Measurements from ENCODE around the gene SLC39A11.
"Not testable (repeated sequence)": the region's sequence is repeated elsewhere in the genome, so short reads cannot be mapped to it uniquely, and the experiment has no call there.

SLC39A11 gene

DNA sequence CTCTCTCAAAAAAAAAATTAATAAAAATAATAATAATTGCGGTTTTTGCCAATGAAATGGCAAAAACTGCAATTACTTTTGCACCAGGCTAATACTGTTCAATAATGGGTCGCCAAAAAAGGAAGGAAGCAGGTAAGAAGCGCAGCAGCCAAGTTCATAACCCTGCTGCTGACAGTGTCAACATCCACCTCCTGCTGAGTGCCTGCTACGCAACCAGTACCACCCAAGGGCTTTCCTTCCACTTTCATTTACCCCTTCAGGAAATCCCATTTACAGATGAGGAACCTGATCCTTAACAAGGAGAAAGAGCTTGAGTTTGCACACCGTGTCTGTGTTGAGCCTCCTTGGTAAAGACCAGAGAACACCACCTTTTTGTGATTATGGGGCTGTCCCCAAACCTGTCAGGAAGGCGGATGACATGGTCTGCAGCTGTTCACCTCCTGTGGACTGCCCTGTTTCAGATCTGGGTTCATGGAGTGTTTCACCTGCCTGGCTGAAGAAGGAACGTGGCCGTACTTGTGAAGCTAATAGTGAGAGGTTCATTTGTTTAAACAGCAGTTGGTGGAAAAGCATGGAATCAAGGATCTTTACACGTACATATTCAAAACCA lies 378.0 kb downstream of the SLC39A11 start:
- no peak for DNase-seq (ENCODE audit: low read depth)

DNA sequence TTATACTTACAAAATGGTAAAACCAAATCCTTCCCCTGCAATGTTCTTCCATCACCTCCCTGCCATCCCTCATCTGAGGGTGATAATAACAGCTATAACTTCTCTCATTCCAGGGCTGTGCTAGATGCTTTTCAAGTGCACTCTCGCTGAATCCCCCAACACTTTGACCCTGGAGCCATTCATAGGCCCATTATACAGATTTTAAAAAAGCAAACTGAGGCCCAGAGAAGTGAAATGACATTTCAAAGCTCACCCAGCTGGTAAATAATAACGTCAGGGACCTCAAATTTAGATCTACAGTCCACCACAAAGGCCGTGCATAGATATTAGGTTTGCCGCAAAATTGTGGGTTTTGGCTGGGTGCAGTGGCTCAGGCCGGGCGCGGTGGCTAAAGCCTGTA lies 378.8 kb downstream of the SLC39A11 start:
- DNase-seq (ENCODE audit: low read depth), result no peak

DNA sequence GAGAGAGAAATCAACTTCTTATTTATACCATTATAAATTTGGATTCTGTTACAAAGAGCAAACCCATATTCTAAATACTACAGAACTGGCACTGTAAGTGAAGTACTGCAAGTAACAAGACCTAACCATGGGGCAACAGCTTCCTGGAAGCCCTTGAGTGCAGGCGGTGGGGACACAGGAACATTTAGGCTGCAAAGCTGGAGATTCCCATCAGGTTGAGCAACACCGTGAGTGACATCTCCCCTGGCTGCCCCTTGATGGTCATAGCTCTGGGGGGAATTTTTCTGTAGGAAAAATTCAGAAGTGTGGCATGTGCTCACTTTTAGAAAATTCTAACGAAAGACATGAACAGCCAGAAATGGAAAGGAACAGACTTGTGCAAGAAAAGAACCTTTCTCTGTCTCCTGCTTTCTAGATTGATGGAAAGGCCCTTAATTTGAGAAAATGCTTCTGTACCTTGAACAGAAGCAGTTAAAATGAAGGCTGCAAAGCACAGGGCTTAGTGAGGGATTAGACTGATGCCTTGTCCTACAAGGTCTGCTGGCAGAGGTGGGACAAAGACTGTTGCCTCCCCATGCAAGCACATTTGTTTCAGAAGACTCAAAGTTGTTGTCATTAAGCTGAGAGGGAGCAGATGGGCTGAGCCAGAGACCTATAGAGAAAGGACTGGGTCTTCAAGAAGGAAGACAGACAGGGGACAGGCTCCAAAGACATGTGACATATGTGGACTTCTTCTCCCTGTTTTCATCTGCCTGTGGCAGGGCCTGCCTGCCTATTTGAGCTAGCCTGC lies 380.8 kb downstream of the SLC39A11 start:
- DNase-seq (ENCODE audit: low read depth), result no peak

DNA sequence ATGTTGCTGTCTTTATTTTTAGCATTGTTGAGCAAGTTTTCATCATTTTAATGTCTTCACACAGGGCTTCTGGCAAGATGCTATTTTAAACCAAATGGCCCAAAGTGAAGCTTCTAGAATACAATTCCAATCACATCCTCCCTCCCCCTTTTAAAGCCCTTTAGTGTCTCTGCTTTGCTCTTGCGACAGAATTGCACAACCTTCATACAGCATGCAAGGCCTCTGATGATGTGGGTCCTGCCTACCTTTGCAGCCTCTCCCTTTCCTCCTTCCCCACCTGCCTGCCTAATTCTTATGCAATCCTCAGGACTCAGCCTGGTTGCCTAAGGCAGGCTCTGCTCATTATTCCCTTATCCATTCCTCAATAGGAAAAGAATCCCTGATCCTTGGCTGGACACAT lies 381.7 kb downstream of the SLC39A11 start:
- no peak for DNase-seq (ENCODE audit: low read depth)

DNA sequence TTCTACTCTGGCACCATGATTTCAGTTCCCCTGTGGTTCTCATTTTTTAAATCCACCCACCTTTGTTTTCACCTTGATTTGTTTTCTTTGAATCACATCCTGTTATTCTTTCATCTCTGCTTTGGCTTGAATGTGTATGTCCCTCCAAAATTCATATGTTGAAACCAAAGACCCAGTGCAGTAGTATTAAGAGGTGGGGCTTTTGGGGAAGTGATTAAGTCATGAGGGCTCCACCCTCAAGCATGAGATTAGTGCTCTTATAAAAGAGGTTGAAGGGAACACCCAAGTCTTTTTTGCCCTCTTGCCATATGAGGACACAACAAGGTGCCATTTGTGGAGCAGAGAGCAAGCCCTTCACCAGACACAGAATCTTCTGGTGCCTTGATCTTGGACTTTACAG lies 382.3 kb downstream of the SLC39A11 start:
- no peak for DNase-seq (ENCODE audit: low read depth)

DNA sequence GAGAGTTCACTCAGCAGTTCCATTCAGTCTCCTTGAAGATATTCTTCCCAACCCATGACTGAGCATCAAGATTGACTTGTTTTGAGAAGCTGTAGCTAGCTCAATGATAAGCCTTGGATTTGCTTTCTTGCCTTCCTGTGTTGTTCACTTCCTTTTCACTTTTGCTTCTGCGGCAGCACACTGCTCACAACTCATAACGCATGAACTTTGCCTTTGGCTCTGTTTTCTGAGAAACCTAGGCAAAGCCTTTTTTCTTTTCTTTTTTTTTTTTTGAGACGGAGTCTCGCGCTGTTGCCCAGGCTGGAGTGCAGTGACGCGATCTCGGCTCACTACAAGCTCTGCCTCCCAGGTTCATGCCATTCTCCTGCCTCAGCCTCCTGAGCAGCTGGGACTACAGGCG lies 383.8 kb downstream of the SLC39A11 start:
- not testable (repeated sequence) for DNase-seq (ENCODE audit: low read depth)

DNA sequence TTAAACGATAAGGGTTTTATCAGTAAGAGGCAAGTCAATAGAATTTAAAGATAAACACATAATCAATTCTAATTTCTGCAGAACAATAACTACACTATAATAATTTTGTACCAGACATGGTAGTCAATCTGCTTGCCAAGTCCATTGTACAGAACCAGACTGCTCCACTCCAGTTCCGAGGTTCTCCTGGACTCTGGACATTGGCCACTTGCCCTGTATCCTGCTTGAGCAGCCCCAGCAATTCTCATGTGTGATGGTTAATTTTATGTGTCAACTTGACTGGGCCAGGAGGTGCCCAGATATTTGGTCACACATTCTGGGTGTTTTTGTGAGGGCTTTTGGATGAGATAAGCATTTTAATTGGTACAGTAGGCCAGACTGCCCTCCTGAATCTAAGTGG lies 384.6 kb downstream of the SLC39A11 start:
- no peak for DNase-seq (ENCODE audit: low read depth)

DNA sequence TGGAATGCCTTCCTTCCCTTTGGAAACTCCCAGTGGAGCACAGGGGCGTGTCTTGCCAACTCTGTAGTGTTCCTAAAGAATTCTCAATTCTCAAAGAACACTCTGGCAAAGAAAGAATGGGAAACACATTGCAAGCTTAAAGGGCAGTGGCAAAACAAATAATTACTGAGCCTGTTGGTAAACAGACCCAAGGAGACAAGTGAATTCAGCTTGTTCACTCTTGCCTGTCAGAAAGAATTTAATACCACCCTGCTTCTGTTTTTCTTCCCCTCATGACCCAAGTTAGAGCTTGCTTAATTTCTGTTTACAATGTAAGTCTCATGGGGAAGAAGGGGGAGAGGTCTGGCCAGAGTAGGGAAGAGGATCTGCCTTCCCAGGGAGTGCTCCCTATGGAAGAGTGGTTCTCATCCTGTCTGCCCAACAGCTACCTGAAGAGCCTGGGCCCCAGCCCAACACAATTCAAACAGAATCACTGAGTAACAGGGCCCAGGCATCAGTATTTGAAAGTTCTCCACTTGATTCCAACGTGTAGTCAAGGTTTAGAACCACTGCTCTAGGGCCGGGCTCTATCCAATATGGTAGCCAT lies 386.0 kb downstream of the SLC39A11 start:
- DNase-seq (ENCODE audit: low read depth), result no peak

DNA sequence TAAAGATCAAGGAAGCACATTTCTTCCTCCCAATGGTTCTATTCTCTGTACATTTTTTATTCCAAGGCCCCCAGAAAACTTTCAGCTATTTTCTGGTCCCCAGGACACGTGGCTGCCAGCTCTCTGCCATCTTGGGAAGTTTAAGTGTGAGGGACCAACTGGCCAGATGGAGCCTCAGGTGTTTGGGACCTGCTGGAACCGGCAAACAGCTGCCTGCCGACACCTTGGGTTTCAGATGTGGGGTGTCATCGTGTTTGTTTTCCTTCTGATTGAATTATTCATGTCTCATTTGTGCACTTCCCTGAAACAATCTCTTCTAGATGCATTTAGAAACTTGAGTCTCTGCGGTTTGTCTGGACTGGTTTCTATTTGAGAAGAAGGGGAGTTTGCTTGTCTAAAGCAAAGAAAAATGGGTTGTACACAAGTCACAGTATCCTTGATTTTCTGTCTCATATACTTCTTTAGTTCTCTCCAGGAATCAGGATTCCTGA lies 386.5 kb downstream of the SLC39A11 start:
- DNase-seq (ENCODE audit: low read depth), result no peak

DNA sequence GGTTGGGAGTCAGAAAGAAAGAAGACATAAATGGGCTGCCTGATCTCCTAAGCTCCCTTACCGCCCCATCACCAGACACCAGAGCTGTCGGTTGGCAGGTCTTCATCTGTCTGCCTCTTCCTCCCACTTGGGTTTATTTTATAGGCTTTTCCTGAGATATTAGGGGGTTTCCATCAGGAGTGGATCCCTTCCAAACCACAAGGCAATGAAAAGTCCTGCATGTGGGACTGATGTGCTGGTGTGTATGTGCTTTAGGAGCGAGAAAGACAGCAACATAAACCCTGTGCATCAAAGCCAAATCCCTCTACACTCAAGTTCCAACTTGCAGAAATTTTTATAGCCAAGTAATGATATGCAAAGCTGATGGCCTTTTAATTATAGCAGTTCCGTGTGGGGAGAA lies 389.5 kb downstream of the SLC39A11 start:
- DNase-seq (ENCODE audit: low read depth), result no peak

DNA sequence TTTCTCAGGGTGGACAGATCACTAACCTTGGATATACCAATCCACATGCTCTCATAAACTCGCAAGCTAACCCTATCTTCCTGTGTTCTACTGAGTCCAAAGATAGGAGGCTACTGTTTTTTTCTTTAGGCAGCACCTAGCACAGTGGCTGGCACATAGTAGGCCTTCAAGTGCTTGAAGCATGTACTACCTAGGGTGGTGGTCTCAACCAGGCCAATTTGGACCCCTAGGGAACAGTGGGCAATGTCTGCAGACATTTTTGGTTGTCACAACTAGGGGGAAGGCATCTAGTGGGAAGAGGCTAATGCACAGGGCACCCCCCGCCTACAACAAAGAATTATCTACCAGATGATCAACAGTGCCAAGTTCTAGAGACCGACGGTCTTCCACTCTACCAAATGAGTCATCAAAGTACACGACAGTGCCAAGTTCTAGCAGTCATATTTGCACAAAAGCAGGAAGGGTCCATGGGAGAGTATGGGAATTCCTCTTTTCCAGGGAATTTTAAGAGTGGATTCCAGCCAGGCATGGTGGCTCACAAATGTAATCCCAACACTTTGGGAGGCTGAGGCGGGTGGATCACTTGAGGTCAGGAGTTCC lies 390.3 kb downstream of the SLC39A11 start:
- no peak for DNase-seq (ENCODE audit: low read depth)

DNA sequence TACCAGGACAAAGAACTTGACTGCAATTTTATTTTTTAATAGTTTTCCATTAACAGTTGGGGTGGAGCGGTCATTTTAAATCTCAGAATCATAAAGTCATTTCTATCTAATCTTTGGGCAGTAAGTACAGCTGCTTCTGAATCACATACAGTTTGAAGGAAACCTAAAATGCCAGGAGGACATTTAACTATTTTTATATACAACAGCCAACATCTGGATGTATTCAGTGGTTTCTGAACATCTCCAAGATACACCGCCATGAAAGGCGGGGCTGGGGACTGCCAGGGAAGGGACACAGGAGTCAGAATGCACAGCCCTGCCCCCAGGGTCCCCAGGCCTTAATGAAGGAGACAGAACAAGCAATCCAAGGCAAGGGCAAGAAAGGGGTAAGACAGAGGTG lies 392.3 kb downstream of the SLC39A11 start:
- no peak for DNase-seq (ENCODE audit: low read depth)

DNA sequence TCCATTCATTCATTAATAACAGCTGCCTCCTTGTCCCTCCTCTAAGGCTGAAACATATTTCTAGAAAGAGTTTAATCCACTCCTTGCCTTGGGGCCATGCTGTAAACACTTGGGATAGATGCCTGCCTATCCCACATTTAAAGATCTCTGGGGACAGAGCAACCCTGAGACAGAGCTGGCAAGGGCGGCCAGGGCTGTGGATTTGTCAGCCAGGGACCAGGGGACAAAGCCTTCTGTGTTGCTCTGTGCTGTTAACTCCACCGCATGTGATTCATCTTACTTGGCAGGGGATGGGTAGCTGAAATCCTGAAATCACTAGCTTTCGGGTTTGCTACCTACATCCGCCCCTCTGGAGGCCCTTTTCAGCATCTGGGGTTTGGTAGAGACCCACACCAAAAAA lies 392.9 kb downstream of the SLC39A11 start:
- no peak for DNase-seq (ENCODE audit: low read depth)

DNA sequence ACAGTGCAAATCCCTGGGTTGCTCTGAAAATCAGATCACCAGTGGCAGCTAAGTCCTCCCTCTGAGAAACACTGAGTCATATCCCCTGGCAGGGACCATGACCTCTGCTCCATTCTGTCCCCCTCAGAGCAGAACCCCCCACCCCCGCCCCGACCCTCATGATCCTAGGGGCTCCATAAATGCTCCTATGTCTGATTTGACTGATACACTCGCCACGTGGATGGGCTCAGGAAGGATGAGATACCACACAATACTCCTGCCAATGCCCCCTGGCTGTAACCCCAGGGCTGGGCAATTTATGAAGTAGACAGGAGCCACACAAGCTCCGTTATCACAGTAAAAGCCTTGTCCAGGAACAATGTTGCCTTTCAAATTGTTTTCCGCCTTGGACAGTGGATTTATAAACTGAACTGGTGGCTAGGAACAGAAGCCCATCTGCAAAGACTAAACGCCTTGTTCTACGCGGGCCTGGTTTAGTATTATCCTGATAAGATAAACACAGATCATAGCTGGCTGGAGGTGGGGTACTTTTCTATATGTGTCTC lies 394.8 kb downstream of the SLC39A11 start:
- DNase-seq (ENCODE audit: low read depth), result no peak

DNA sequence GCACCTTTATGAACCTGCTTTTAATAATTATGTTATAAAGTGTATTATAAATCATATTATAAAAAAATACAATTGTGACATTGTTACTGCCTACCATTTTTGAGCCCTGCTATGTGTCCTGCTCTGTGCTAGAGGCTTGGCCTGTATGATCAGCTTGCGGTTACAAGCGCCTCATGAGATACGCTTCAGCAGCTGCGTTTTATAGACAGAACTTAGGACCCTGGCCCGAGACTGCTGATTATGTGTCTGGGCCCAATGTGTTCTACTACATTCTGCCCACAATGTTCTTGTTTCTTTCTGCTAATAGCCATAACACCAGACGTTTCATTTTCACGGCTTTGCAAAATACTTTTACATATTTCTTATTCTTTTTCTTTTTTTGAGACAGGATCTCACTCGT lies 395.8 kb downstream of the SLC39A11 start:
- no peak for DNase-seq (ENCODE audit: low read depth)

DNA sequence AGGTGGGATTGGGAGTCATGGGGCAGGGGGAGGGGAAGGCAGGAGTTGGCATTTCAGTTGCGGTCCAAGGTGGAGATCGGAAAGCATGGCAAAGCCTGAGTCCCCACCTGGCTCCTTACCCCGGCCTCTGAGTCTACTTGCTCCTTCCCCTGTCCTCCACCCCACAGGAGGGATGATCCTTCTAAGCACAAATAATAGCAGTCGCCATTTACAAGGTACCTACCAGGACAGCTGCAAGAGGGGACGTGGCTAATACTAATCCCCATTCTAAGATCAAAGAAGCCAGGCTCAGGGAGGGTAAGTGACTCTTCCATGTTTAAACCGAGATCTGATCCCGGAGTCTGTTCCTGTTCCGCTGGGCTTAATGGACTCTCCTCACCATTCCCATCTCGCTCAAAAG lies 396.3 kb downstream of the SLC39A11 start:
- DNase-seq (ENCODE audit: low read depth), result no peak

DNA sequence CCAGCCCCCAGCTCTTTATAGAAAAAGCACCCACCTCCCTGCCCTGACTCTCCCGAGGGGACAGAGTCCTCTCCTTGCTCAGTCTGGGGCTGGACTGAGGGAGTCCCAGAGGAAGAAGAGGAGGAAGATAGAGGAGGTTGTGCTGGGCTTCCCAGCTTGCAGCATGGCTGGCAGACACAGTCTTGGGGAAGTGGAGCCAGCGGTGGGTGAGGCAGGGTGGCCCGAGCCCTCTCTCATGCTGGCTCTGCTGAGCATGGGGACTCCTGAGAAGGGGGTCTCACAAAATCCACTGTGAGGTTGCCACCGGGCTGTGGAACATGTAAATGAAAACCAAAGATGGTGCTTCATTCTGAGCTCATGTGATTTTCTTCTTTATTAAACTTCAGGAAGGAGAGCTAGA lies 398.5 kb downstream of the SLC39A11 start:
- no peak for DNase-seq (ENCODE audit: low read depth)

DNA sequence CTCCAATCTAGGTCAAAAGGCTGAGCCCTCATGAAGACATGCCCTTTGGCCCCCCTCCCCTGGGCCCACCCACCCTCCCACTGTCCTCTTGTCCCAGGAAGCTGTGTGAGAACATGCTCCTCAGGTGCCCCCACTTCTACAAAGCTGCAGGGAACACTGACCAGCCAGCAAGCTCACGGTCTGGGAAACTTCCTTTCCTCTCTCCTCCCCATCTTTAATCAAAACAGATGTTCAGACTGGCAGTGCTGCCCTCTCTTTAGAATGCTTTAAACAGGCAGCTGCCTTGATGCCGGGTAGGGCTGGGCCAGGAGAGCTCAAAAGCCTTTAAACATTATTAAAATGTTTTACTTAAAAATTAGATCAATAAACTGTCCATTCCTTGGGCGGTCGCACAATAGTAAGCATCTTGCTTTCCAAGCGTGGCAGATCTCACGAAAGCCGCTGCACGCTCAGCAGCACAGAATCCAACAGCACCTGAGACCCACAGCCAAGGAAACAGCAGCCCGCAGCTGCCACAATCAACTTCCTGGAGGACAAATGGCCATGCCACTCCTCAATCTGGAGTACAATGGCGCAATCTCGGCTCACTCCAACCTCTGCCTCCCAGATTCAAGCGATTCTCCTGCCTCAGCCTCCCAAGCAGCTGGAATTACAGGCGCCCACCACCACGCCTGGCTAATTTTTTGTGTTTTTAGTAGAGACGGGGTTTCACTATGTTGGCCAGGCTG lies 399.2 kb downstream of the SLC39A11 start:
- DNase-seq (ENCODE audit: low read depth), result no peak

DNA sequence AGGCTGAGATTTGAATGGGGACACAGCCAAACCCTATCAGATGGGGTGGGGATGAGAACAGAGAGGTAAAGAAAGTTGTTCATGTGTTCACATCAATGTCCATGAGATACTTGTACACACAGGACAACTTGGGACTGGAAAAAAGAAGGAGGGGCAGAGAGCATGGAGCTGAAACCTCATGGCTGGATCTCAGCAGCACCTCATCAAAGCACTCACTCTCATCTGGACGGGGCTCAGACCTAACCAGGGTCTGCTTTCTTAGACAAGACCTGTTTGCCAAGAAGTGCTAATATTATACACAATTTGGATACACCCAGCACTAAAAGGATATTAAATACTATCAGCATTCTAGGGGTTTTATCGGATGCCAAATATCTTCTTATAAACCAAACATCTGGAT lies 399.8 kb downstream of the SLC39A11 start:
- DNase-seq (ENCODE audit: low read depth), result no peak

DNA sequence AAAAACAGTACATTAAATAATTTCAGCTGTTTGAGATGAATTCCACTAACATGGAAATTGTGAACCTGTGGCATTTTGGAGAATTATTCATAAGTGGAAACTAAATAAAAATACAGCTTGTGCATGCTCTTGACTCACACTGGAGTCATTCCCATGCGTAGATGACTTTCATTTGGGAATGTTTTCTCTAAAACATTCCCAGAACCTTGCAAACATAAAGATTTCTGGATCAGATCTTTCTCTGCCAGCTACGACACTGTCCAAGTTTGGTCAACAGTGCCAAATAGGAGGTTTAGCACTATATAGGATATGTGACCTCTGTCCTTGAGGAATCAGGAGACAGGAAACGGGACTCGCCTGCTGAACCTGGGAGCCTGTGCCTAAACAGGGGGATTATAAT lies 400.9 kb downstream of the SLC39A11 start:
- no peak for DNase-seq (ENCODE audit: low read depth)

DNA sequence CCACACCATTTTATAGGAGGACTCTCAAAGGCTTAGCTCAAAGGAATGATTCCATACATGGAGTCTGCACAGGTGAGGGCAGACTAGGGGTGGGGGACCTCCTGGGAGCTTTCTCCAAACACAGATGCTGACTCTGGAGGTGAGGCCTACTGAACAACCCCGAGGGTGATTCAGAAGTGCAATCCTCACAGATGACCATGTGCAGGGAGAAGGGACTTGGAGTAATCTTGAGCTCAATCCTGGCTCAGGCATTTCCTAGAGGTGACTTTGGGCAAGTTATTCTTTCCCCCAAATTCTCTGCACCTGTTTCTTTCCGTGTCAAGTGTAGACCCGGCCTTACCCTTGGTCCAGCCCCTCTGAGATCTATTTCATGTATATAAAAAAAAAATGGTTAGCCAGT lies 401.5 kb downstream of the SLC39A11 start:
- DNase-seq (ENCODE audit: low read depth), result no peak

DNA sequence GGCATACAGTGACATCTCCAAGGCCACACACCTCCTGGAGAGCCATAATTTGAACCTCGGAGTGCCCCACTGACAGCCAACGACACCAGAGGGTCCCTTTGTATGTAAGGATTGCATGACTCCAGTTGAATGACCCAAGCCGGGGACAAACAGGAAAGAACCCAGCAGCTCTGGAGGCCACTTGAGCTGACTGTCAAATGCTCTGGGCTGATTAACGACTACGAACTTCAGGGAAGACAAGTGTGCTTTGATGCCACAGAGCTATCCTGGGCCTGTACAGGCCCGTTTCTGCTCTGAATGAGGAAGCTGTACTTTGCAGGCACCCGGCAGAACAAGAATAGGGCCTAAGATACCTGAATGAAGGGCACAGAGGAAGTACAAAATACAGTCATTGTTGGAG lies 404.6 kb downstream of the SLC39A11 start:
- no peak for DNase-seq (ENCODE audit: low read depth)

All from activated T-helper 1 cell treated with Interleukin-2 at 50 U/mL for 16 hours (primary cell).